GM18867 (cell line): ENCODE data around the gene PDHA1.

ENCODE experiments used
- ATAC-seq: cut with Tn5 transposase; IDR thresholded peaks from one replicate; pipeline ENCODE4 v1.9.1; 2021; ENCODE audit warnings: mild to moderate bottlenecking, moderate library complexity; ENCODE audit not compliant: unreplicated experiment

PDHA1 gene

DNA sequence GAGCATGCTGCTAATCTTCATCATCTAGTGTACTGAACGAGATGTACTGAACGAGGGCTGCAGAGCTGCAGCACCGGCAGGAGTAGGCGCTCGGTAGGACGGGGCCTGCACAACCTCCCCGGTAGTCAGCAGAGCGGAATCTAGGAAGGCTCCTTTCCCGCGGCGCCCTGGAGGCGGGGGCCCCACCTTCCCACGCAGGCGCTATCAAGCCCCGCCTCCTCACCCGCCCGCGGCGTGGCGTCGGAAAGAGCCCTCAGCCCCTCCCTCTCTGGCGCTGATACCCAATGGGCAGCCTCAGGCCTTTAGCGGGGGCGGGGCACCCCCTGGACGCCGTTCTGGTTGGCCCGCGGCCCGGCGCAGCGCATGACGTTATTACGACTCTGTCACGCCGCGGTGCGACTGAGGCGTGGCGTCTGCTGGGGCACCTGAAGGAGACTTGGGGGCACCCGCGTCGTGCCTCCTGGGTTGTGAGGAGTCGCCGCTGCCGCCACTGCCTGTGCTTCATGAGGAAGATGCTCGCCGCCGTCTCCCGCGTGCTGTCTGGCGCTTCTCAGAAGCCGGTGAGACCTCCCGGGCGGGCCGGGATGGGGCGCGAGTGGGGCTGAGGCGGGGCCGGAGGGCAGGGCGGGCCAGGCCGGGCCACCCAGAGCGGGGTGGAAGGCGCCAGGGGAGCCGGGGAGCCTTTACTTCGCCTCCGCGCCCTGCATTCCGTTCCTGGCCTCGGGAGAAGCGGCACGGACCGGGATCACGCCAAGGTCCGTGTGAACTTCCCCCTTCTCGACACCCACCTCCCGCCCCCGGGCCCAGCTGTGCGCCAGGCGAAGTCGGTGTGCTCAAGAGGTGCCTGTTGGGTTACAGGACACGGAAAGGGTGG is at the start of gene PDHA1:
PDHA1 (plus strand) TSS at position 393 of the 874 bp plus-strand sequence; CDS start at position 504, 111 bp downstream.
- ATAC-seq = peak; percentile 98

DNA sequence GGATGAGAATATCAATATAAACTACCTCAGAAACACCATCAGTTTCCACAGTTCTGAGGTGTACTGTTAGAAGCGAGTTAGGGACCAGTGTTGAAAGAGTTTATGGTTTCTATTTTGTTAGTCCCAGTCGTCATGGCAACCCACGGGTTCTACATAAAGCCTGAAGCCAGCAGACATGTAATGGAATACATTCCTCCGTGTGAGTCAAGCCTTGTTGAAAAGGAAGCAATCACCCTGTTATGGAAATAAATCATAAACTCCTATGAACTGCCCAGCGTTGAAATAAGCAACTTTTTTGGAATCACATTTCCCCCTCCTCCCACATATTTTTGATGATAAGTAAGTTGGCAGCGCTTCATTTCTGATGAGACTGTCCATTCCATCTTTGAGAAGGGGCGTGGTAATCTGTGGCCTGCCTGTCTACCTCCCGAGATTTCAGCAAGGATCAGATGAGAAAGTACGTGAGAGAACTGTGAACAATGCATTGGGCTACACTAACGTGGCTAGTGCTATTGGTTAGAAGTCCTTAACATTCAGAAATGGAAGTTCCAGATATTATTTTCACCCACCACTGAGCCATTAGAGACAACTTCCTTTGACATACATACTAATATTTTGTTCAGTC is 40.4 kb upstream of the PDHA1 start:
- no peak for ATAC-seq

DNA sequence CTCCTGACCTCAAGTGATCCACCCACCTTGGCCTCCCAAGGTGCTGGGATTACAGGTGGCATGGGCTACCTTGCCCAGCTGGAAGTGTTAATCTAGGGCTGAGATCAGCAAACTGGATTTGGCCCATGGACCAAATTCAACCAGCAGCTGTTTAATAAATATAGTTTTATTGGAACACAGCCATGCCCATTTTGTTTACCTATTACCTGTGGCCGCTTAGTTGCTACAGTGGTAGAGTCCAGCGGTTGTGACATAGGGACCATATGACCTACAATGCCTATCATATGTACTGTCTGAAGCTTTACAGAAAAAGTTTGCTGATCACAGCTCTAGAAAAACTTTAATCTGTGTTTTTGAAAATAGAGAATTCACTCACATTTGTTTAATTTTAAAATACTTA is 17.2 kb upstream of the PDHA1 start:
- no peak for ATAC-seq

DNA sequence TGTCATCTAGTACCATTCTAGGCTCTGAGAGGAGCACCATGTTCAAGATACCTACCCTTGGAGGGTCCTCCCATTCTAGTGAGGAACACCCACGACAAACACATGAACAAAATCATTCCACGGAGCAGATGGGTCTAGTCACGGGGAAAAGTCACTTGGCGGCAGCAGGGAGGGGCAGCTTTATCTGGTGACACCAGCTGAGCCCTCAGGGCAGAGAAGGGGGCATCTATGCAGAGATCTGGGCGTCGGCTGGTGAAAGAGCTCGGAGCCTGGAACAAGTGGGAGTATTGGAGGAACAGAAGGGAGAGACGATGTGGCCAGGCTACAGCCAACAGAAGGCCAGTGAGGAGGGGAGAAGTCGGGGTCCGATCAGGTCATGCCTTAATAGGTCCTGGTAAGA is 11.9 kb upstream of the PDHA1 start:
- ATAC-seq = no peak

DNA sequence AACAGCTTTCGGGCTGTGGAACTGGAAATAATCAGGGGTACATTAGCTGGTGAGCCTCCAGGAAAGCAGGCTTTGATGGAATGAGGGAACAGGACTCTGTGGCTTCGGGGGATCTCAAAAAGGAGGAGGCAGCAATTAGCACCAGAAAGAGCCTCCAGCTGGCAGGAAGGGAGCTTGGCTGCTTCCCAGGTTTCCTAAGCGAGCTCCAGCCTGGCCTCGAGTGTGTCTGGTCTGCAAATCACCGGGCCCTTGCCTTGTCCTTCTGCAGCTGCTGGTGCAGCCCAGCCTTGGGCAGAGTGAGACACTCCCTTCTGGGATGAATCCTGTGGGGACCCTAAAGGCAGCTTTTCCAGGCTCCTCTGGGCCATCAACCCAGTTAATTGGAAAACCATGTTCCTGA is 10.7 kb upstream of the PDHA1 start:
- ATAC-seq = no peak

DNA sequence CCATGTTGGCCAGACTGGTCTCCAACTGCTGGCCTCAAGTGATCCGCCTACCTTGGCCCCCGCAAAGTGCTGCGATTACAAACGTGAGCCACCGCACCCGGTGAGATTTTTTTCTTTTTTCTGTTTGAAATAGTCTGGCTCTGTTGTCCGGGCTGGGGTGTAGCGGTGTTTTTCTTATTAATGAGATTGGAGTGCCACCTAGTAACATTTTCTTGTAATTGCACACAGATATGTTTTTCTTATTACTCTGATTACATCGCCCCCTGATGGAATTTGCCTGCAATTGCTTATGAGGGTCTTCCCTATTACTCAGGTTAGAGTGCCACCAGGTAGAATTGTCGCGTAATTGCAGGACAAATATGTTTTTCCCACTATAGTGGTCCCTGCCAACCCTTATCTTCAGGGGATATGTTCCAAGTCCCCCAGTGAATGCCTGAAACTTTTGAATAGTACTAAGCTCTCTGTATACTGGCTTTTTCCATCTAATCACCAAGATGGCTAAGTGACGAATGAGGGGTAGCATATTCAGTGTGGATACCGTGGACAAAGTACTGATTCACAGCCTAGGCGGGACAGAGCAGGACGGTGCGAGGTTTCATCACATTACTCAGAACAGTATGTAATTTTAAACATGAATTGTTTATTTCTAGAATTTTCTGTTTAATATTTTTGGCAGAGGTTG is 8.6 kb upstream of the PDHA1 start:
- ATAC-seq = no peak

DNA sequence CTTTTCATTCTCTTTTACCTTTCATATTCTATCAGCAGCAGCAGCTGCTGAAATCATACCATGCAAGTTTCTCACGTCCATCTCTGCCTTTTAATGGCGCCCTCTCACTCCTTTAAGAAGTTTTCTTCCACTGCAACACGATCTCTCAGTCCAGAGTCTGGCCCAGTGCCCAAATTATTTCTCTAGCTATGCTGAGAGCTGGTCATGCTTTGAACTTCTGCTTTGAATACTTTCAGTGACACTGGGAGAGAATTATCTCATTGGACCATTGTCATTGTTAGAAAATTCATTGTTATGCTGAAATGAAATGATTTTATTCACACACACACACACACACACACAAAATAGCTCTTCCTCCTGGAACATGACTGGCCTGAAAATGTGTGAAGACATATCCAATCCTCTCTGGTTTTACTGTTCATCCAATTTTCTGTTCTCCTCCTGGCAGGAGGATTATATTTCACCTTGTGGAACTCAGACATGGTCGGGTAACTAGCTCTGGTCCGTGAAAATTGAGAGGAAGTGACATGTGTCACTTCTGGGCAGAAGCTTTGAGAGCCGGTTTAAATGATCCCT is 1.3 kb upstream of the PDHA1 start:
- no peak for ATAC-seq

DNA sequence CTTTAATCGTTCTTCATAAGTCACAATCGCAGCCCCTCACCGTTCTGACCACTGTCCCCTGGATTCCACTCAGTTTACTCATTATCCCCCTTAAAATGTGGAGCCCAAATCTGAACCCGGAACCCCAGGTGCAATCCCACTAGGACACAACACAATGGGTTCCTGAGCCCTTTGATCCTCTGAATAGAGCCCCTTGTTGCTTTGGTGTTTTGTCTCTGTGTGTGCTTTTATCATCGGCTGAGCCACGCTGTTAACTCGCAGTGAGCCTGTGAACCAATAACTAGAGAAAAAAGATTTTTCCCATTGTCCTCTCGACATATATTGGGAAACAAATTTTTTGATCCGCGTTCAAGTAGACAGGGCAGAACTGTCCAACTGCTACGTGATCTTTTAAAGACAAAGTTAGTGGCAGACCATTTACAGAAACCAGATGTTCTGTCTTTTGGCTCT is 617 bp upstream of the PDHA1 start:
- ATAC-seq = no peak

DNA sequence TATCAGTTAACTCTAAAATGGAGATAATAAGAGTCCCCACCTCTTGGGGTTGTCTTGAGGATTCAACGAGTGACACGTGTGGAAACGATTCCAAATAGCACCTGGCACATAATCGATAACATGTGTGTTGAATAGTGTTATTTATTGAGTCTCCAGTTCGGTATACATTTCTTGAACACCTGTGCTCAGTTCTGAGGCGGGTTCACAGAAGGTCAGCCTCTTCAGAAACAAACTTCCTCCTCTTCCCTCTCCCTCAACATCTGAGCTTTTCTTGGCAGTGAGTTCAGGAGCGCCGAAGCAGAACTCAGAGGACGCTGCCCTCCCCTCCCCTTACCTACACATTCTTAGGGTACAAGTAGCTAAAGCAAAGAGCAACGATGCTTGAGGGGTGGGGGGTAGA is 934 bp downstream of the PDHA1 start:
- ATAC-seq = no peak

DNA sequence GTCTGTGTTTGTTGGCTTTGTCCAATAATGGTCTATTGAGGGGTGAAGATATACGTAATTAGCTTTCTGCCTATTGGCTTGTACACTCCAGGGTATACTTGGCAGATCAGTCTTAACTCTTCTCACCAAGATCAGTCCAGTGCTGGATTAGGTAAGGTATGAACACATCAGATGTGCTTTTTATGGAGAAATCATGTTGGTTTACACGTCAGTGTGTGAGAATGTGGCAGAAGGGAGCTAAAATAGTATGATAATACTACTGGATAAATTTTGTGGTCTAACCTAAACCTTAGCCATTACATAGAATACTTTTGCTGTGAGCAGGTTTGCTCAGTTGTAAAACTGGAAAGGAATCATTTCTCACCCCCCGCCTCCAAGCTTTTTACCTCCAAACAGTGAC is 4.2 kb downstream of the PDHA1 start:
- no peak for ATAC-seq

DNA sequence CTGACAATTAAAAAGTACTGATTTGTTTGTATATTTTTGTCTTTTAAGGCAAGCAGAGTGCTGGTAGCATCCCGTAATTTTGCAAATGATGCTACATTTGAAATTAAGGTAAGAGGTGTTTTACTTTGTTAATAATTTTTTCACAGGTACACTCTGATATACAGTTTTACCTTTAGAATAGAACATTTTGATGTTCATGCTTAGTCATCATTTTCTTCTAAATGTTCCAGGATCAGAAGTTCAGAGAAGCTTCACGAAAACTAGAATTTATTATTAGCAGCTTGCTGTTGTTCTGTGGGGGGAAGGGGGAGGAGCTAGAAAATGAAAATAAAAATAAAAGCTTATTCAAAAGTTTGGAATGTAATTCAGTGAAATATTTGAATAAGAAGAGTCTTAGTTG is 5.5 kb downstream of the PDHA1 start:
- ATAC-seq = no peak

DNA sequence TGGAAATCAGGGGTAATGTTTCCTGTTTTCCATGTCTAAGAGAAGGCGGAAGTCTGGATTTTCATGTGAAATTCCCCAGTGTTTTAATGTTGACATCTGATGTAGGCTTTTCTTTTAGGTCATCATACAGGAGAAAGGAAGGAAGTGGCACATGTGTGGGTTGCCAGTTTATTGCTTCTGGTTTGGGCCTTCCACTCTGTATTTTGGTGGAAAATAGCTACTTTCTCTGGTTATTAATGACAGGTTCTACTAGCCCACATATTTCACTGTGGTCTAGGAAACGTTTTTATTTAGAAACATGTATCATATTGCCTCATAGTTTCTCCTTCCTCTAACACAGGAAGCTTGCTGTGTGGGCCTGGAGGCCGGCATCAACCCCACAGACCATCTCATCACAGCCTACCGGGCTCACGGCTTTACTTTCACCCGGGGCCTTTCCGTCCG is 7.2 kb downstream of the PDHA1 start:
- peak; percentile 87 for ATAC-seq

DNA sequence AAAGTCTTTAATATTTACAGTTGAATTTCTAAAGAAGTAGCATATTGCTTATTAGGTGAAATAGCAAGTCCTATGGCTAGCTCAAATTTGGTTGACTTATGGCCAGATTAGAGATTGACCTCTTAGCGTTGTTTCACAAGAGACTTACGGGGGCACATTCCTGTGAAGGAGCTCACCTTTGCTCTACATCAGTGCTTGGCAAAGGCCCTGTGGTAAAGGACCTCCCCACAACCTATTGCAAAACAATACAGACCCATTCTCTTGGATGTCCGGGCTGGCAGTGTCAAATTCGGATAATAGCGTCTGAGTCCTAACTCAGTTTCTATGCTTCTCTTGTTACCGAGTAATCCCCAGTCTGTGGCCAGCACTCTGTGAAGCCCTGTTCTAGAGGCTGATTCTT is 10.9 kb downstream of the PDHA1 start:
- ATAC-seq = no peak

DNA sequence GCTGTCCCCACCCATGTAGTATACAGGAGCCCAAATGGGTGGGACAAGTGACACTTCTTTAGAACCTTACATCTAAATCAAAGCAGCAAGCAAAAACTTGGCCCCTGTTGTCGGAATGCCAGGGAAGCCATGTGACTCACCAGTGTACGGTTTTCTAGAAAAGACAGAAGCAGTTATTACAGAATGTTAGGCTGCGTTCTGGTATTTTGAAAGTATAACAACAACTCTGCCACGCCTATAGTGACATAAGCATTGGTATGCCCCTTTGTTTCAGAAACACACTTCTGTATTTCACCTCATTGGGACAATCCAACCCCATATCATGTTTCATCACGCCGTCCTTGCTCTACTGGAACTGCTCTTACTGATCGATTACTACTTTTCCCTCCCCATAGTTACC is 14.8 kb downstream of the PDHA1 start:
- no peak for ATAC-seq

DNA sequence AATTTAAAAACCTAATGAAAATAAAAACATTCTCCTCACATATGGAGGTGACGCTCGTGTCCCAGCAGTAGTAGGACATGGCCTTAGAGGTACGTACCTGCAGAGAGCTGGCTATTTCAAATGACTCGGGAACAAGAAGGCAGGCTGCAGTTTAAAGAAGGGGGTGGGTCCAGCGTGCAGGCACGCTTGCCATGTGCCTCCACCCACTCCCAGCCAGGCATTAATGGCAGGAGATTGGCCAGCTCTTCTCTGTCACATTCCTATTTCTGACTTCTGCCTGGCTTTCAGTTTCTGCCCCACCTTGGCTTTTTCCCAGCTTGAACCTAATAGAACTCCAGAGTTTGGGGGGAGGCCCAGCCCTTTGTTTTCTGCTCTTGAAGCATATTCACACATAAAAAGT is 17.2 kb downstream of the PDHA1 start:
- no peak for ATAC-seq

DNA sequence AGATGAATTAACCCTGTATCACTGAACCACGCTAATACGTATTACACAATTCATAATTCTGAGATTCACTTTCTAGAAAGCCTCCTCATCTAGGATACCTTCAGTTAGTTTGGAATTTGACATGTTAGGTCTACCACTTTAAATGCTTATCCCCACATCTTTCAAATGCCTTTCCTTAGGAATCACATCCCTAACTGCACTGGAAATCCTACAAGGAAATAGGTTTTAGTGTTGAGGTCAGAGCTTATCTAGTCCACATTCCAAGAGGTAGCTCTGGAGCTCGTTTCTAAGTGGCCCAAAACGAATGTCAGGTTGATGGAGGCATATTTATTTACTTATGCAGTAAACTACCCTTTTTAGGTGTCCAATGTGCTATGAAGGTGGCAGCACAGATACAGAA is 18.0 kb downstream of the PDHA1 start:
- no peak for ATAC-seq

DNA sequence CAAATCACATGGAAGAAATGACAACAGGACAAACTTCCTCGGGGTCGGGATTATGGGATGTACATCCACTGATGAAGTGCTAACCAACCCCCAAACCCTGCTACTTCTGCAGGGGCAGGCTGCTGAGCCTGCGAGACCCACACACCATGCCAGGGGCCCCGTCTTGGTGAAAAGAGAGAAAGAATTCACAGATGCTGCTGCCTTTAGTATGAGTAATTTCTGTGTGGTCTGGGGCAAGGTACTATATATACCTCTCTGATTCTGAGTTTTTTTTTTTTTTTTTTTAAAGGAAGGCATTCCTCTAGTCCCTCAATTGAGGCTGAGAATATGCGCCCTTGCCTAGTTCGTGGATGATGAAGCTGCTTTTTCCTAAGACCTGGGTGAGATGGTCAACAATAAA is 24.8 kb downstream of the PDHA1 start:
- no peak for ATAC-seq

DNA sequence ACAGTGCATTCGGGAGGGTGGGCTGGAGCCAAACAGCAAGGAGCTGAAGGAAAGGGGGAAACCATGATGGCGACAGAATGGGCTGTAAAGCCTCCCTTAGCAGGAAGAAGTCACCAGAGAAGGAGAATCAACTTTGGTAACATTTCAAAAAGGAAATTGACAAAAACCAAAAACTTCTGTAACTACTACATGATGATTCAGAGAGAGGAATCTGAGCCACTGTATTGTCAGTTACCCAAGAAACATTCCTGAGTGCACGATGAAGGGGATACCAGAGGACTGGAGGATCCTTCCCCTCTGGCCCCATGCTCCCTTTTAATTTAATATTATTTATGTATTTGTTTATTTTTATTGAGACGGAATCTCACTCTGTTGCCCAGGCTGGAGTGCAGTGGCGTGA is 26.3 kb downstream of the PDHA1 start:
- no peak for ATAC-seq

DNA sequence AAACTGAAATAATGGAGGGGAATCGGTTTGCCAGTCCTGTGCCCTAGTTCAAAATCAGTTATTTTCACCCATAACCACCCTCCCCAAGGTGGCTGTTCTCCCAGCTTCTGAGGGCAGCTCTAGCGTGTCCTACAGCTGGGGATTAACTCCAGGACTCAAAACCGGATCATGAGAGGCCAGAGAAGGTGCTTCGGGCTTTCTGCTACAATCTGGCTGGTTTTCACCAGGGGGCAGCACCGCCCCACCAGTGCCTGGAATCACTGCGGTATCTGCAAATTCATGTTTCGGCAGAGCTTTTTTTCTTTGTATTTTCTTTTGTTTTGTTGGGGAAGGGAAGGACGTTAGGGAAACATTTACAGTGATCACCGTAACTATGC is 28.4 kb downstream of the PDHA1 start:
- peak; percentile 68 for ATAC-seq

DNA sequence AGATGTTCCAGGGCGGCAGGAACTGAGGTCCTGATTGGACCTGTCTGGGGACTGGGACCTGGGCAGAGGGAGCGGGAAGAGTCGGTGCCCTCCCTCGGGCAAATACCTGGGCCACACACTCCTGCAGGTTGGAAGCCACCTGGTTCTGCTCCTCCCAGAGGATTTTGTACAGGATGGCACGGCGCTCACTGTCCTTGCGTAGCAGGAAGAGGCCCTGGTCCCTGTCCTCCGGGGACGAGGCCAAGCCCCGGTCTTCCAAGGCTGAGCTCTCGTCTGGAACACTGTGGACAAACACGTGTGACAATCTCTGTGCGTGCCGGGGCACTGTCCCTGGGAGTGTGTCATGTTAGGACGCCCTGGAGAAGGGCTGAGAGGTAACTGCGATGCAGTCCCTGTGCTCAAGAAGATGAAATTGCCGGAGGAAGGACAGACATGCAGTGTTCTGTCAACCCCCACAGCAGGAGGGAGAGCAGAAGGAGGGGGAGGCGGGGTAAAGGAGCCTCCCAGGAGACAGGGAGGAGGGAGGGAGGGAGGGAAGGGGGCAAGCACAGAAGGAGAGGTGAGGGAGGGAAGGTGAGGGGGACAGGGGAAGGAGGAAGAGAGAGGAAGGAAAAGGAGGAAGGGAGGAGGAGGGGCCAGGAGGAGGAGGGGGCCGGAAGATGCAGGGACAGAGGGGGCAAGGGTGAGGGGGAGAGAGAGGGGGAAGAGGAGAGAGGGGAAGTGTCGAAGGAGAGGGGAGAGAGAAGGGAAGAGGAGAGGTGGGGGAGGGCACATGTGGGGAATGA is 29.0 kb downstream of the PDHA1 start:
- peak; percentile 27 for ATAC-seq
